HG03439 (cell line): Measurements from ENCODE around the gene RNF214.

Experiments
- ATAC-seq: cut with Tn5 transposase; IDR thresholded peaks from one replicate; pipeline ENCODE4 v1.9.1; 2021; ENCODE audit warnings: mild to moderate bottlenecking, moderate library complexity; ENCODE audit not compliant: unreplicated experiment

Gene RNF214

DNA sequence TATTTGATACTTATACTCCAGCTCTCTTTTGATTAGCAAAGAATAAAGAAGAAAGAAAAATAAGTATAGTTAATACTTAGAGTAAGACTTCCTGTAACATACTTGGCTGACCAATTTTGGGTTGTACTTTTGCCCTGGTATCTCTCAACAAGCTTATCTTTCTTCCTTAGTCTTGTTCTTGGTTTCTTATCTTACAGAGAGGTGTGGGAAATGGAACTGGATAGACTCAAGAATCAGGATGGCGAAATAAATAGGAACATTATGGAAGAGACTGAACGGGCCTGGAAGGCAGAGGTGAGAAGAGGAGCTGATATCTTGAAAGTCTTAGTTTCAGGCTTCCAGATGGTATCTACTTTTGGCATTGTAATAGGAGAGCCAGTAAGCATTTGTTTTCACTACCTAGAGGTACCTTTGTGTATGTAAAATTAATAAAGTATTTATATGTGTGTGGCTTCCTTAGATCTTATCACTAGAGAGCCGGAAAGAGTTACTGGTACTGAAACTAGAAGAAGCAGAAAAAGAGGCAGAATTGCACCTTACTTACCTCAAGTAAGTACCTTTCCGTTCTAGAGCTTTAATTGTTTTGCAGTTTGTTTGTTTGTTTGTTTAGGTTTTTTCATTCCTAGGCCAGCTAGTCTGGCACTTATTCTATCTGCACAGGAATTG, 47.4 kb downstream of the RNF214 start:
- no peak for ATAC-seq

DNA sequence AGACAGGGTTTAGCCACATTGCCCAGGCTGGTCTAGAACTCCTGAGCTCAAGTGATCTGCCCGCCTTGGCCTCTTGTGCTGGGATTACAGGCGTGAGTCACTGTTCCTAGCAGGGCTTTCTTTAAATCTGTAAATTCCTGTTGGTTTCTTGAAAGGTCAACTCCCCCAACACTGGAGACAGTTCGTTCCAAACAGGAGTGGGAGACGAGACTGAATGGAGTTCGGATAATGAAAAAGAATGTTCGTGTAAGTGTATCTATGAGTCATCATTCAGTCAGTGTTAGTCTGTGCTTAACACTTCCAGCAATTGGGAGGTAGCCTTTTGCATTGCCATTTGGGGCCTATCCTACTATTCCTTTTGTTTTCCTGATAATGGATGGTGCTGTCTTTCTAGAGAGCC, 48.7 kb downstream of the RNF214 start:
- no peak for ATAC-seq

DNA sequence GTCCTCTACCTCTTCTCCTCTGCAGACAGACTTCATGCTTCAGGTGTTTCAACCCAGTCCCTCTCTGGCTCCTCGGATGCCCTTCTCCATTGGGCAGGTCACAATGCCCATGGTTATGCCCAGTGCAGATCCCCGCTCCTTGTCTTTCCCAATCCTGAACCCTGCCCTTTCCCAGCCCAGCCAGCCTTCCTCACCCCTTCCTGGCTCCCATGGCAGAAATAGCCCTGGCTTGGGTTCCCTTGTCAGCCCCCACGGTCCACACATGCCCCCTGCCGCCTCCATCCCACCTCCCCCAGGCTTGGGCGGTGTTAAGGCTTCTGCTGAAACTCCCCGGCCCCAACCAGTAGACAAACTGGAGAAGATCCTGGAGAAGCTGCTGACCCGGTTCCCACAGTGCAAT, 49.4 kb downstream of the RNF214 start:
- ATAC-seq = no peak

DNA sequence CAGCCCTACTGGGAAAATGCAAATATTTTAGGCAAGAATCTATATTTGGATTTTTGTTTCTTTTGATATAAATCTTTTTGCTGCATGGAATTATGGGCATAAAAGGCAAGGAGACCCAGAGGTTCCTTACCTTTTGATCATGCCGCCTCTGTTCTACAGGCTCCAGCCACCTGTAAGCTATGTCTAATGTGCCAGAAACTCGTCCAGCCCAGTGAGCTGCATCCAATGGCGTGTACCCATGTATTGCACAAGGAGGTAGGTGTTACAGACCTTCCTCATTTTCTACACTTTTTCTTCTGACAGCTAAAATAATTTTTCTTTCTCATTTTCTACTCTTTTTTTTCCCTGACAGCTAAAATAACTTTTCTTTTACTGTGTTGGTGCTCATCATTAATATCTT, 50.5 kb downstream of the RNF214 start:
- no peak for ATAC-seq

DNA sequence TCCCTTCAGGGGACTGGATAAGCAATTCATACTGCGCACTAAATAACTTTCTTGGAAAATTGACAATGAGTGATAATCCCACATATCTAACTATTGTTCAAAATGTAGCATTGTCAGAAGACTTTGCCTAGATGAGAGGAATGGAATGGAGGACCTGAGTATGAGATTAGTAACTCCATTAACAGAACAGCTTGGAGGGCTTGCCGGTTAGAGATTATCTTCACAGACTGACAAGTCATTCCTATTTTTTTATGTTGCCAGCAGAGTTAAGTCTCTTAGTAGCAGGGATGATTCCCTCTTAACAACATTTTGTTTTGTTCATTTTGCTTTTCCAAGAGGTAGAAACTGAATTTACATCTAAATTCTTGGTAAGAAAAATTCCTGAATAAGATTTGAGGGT, 51.6 kb downstream of the RNF214 start:
- ATAC-seq = no peak

DNA sequence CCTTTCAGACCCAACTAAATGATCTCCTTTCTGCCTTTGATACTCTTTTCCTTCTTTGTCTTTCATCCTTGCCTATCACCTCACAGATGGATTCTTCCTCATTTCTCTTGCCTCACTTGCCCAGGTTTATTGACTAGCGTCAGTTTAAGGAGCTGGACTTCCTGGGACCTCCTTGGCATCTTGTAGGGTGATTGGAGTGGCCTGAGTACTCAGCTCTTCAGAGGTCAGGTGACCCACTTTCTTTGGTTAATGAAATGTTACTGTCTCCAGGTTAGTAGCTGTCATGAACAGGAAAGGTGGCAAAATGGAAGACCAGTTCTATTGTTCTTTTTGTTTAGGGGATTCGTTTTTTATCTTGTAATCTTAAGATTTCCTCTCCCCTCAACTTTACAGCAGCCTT, 54.1 kb downstream of the RNF214 start:
- ATAC-seq = no peak

DNA sequence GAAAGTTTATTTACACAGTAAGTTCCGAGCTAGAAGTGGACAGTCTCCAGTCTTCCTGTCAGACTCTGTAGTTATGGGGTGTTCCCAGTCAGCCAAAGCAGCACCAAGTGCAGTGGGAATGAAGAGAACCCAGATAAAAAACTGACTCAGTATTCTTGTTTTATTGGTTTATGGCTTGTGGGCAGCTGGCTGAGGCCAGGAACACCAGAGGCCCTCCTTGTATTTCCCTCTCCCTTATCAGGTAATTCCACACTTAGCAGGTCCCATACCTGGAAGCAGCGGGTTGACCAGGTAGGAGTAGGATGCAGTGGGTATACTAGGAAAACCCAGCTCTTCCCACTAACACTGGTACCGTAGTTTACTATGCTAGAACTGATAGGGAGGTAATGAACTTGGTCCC, 55.2 kb downstream of the RNF214 start:
- no peak for ATAC-seq

DNA sequence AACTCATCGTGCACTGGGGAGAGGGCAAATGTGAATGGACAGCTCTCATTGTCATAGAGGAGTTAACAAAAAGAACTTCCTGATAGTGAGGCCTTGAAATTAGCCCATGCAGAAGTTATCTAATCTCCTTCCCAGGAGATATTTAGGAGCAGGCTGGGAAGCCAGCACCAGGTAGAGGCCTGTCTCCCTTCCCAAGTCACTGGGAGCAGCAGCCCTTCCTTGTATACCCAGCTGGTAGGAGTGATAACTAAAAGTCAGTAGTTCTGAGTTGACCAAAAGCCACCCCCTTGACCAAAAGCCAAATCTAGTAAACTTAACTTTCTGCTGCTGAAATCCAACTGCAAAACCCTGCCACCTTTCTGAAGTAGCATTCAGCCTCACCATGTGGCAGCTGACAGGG, 57.3 kb downstream of the RNF214 start:
- no peak for ATAC-seq

DNA sequence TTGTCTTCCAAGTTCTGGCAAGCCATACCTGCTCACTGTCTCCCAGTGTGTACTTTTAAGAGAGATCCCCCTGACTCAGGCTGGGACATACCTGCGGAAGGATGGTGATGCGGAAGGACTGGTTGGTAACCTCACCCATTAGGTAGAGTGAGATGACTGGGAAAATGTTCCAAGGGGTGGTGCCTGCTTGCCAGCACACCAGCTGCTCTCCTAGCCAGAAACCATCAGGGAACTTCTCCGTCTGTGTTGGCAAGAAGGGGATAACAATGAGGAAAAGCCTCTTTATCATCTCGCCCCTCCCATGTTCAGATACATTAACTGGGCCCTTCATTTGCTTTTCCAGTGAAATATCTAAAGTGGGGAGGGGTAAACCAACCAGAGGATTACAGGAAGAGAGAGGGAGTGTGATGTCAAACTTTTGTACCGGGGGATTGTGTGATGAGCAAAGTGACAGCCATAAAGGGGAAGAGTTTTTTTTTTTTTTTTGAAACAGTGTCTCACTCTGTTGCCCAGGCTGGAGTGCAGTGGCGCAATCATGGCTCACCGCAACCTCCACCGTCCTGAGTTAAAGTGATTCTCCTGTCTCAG, 58.4 kb downstream of the RNF214 start, which contains the start of gene BACE1-AS:
Gene BACE1-AS, plus strand, starts transcription at position 538 of the 588 bp plus-strand sequence.
- no peak for ATAC-seq

DNA sequence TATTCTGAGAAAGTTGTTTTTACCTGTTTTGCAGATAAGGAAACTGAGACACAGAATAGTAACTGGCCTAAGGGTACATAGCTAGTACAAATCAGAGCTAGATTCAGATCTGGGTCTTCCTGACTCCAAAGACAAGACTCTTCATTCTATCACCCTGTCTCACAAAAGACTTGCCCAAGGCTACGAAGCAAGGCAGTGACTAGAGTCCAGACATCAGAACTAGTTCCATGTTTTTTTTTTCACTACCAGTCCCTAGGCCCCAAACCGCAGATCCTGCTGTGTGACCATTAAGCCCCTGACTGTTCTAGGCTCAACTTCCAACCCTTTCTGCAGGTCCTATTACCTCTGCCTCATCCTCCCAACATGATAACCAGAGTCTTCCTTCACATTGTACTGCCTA, 60.1 kb downstream of the RNF214 start:
- no peak for ATAC-seq

DNA sequence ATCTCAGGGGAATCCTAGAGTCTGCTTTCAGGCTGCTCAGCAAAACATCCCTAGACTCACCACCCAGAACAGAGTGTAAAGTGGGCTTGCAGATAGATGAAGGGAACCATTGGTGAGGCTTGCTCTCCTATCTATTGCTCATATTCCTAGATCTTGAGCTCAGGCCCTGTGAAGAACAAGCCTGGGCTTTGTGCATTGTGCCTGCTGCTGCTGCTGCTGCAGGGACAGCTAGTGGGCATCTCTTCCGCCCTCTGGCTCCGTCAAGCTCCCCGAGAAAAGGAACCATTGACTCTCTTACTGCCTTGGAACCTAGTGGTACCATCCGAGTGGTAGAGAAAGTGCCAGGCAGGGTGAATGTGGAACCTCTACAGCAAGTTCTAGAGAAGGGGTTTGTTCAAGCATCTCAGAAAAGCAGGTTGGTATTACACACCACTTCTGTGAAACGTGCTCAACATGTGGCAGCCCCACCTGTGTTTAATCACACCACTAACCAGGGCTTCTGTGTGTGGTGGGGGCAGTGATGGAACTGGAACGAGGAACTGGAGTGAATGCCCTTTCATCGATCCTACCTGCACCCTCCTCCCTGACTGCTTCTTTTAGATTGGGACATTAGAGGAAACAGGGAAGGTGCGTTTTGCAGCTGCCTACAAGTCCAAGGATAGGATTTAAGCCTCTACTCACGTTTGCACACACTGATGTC, 63.1 kb downstream of the RNF214 start:
- ATAC-seq = no peak

DNA sequence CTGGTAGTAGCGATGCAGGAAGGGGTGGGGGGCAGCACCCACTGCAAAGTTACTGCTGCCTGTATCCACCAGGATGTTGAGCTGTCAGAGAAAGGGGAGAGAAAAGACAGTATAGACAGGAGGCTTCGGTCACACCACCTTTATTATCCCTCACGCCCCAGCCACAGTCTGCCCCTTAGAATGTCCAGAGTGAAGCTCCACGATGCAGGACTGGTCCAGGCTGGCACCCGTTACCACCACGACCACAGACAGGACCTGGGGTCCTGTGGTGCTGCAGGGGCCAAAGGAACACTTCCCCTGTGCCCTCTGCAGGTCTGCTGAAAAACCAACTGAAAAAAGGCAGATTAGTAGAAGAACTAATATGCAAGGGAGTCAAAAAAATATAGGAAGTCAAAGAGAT, 64.4 kb downstream of the RNF214 start:
- no peak for ATAC-seq

DNA sequence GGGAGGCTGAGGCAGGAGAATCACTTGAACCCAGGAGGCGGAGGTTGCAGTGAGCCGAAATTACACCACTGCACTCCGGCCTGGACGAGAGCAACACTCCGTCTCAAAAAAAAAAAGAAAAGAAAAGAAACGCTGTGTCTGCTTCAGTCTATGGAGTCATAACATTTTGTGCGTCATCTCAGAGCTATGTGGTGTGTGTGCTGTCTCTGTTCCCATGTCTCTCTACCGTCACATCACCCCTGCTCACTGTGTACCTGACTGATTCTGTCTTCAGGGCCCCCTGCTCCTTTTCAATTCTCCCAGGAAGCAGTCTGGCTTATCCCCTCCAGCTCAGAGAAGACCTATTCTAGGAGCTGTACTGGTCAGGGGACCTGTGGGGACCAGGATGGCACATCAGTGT, 65.7 kb downstream of the RNF214 start:
- no peak for ATAC-seq

DNA sequence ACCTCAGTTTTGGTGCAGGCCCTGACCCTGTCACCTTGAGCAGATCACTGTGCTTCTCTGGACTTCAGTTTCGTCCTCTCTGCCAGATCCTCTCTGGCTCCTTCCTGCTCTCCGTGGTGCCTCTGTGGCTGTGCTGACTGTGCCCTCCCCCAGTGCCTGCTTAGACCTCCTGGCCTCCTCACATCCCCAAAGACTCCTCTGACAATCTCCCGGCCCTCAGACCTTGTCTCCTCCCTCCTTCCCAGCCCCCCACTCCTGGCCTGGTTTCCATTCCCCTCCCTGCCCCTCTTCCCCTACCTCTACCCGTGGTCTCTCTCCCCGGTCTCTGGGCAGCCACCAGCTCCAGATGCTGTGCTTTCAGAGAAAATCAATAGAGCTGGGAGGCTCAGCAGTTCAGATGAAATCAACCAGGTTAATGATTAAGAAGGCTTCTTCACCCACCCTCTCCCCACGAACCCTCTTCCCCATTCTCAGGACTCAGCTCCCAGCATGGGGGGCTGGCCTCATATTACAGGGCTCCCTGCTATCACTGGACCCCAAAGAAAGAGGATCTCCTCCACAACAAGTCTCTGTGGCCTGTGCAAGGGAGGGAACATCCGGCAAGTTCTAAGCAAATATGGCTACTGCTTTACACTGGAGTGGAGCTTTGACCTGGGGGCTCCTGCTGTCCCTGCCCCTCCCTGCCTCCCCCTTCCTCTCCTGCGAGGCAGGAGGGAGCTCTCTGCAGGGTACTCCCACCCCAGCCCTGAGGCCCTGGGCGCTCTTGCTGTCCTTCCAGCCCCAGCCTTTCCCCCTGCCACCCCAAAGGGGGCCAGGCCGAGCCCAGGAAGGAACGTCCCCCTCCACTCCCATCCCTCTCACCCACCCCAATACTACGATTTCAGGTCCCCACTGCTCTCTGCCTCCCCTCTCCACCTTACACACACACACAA, 67.1 kb downstream of the RNF214 start:
- ATAC-seq = no peak

DNA sequence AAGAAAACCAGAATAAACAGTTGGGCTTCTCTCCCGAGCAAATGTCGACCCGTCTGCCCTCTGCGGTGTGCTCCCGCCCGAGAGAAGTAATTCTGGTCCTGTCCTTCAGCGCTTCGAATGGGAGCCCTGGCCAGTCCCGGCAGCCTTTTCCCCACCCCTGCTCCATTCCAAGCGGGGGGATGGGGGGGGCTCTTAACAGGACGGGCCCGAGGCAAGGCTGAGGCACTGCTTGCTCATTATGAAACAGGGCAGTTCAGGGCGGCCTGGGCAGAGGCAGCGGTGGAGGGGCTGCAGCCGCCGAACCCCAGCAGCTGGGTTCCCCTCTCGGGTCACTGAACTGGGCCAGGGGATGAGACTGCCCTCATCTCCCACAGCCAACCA, 67.8 kb downstream of the RNF214 start:
- no peak for ATAC-seq

DNA sequence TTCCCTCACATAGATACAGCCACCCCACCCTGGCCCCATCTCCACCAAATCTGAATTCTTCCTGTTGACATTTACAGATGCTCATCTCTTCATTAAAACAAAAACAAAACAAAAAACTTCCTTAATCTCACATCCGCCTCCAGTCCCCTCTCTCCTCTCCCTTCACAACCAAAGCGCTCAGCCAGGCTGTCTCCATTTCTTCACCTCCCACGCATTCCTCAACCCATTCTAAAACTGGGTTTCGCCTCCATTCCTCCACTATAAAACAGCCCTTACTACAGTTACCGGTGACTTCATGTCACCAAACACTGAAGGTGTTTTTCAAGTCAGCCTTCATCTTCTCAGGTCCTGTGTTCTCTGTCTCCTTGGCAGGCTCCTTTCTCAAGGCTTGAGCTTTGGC, 68.3 kb downstream of the RNF214 start:
- ATAC-seq = no peak

DNA sequence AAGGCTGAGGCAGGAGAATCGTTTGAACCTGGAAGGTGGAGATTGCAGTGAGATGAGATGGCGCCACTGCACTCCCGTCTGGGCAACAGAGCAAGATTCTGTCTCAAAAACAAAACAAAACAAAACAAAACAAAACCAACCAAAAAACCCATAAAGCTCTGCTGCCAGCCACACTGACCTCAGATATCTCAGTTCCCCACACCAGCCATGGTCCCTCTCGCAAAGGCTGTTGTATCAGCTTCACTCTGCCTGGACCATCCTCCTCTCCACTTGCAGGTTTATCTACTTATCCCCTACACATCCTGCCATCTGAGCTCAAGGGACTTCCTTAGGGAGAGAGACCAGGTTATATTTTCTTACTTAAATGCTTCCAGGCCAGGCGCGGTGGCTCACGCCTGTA, 69.8 kb downstream of the RNF214 start:
- no peak for ATAC-seq

DNA sequence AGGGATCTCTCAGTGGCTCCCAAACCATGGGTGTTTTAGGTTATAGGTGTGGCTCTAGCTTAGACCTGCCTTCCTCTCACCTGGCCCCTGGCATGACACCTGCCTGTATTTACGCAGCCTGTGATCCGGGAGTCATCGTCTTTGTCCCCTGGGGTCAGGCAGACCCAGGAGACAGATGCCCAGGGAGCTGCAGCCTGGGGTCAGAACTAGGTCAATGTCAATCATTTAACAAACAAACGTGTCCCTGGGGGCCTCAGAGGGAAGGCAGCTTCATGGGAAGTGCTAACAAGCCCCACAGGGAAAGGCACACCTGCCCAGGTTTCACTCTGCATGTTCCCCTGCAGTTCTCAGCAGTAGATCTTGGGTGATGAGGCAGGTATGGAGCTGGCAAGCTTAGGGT, 70.6 kb downstream of the RNF214 start:
- ATAC-seq = no peak

DNA sequence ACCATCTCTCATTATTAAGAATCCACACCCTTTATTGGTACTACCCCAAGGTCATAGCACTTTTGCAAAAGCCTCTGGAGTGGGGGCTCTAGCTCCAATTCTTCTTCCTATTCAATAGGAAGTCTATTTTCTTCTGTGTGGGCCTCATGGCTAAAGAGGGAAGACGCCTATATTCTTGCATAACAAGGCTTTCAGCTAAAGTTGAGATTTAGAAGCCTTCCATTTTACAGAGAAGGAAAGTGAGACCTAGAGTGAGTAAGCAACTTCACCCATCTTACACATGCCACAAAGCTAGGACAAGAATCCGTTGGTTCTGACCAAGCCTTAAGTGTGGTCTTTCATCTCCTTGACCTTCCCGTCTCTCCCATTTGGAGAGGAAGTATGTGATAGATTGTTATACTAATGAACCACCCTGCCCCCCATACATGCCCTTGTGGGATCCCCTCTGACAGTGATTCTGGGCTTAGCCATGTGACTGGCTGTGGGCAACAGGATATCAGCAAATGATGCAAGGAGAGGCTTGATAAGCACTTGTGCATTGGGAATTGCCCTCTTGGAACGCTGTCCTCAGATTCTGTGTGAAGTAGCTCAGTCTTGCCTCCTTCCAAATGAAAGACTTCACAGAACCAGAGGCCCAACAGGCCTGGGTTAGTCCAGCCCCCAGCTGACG, 71.3 kb downstream of the RNF214 start:
- ATAC-seq = no peak

DNA sequence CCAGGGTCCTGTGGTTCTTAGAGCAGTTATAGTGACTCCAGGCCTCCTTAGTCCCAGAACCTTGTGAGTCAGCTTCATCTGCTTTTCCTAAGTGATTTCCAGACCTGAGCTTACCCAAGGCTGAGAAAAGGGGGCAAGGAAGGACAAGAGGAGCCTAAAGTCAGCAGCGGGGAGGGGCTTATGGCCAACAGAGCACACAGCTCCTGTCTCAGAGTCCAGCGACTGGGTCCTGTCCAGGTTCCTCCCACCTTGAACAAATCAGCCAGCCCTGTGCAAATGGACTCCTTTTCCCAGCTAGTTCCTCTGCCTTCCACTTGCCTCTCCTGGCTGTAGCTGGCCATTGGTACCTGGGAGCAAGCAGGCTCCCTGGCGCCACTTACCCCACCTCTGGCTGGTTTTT, 72.7 kb downstream of the RNF214 start:
- no peak for ATAC-seq

DNA sequence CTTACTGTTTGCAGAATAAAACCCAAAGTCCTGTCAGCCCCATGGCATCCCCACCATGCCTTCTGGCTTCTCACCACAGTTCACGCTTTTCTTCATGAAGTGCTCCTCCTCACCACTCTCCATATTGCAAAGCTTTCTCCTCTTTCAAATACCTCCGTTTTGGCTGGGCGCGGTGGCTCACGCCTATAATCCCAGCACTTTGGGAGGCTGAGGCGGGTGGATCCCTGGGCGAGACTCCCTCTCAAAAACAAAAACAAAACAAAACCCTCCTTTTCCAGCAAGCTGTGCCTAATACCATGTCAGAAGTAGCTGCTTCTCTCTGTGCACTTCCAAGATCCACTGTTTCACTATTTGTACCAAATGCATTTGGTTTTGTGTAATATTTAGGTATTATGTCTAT, 76.8 kb downstream of the RNF214 start:
- ATAC-seq = no peak
